Mesodermal cell (in vitro differentiated cells): ENCODE results near the gene RFX3.

ENCODE experiments used
- H3K27ac ChIP-seq: 2 replicates; pipeline ENCODE4 v1.7.0; 2013; ENCODE audit warnings: mild to moderate bottlenecking, low read depth, low read length, moderate library complexity; ENCODE audit not compliant: severe bottlenecking
- H3K36me3 ChIP-seq: 2 replicates; pipeline ENCODE4 v1.7.1; 2013; ENCODE audit warnings: mild to moderate bottlenecking, low read length, moderate library complexity; ENCODE audit not compliant: control insufficient read depth, insufficient read depth
- H3K4me1 ChIP-seq: one replicate; pipeline ENCODE4 v1.7.1; 2013; ENCODE audit warnings: mild to moderate bottlenecking, low read length; ENCODE audit not compliant: insufficient read depth, control insufficient read depth, poor library complexity, severe bottlenecking
- H3K4me3 ChIP-seq: 2 replicates; pipeline ENCODE4 v1.7.0; 2013; ENCODE audit warnings: low read length, control low read depth, mild to moderate bottlenecking; ENCODE audit not compliant: insufficient read depth, poor library complexity, severe bottlenecking; ENCODE audit errors: extremely low read depth
- H3K9me3 ChIP-seq: 2 replicates; pipeline ENCODE4 v1.7.1; 2013; ENCODE audit warnings: mild to moderate bottlenecking, low read length, moderate library complexity; ENCODE audit not compliant: control insufficient read depth
- WGBS, 2 experiments: methylation state at CpG; one replicate each; pipeline ENCODE4 v1.1.5; 2013; ENCODE audit warnings: missing lambda C conversion rate in 2 of 2; ENCODE audit not compliant: insufficient coverage in 2 of 2; 5-methylcytosine and 5-hydroxymethylcytosine counted together

The RFX3 gene

DNA sequence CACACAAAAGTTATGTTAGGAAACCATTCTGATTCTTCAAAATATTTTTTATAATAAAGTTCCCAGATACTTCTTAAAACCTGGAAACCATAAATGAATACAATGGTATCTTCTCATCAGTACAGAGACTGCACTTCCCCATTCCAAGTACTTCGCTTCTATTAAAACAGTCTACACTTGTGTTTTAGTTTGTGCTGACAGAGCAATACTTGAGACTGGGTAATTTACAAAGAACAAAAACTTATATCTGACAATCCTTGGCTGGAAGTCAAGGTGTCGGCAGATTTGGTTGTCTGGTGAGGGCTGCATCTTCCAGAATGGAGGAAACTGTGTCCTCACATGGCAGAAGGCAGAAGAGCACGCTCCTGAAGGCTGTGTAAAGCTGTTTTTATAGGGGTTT lies 70.1 kb downstream of the RFX3 start:
- H3K4me3 ChIP-seq, result no peak overlapping the region
- no peak overlapping the region for H3K27ac ChIP-seq
- no peaks in the 10 kb centered on the region for H3K4me1 ChIP-seq
- H3K9me3 ChIP-seq, result no peaks in the 10 kb centered on the region
- peaks cover 3% of the 10 kb centered on the region for H3K36me3 ChIP-seq
- WGBS, 2 experiments, result 100% methylated on average over 1 of the region's 3 CpGs

DNA sequence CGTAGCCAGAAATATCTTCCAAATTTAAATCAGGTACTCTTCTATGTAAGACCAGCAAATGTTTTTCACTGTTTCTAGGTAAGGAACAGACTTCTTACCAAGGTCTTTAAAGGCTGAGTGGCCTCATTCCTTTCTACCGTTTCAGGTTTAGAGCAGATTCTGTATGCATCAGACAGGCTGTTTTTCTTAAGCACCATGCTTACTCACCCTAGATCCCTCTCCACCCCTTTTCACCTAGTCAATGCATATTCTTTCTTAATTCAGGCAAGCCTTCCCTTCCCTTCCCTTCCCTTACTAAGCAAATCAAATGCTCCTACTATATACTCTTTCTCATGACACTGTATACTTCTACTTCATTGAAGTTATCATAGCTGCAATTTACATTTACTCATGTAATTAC lies 70.7 kb downstream of the RFX3 start:
- no peaks in the 10 kb centered on the region for H3K4me1 ChIP-seq
- no peaks in the 10 kb centered on the region for H3K9me3 ChIP-seq
- no peak overlapping the region for H3K4me3 ChIP-seq
- peaks cover 3% of the 10 kb centered on the region for H3K36me3 ChIP-seq
- no peak overlapping the region for H3K27ac ChIP-seq
- WGBS, 2 experiments, result 75 to 76% methylated on average over 2 of the region's 2 CpGs

DNA sequence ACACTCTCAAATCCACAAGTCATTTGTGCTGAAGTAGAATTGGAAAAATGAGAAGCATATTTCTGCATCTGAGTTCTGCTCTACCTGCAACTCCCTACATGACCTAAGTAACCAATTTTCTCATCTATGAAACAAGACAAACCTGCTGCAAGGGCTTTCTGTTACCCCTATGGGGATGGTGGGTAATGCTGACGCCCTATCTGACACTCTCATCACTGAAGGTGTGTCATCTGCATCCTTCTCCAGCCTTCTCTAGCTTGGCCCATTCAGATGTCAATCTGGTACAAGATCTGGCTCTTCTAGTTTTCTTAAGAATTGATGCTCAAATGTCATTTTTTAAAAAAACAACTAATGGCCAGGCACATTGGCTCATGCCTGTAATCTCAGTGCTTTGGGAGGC lies 73.8 kb downstream of the RFX3 start:
- peaks cover 3% of the 10 kb centered on the region for H3K36me3 ChIP-seq
- no peaks in the 10 kb centered on the region for H3K9me3 ChIP-seq
- H3K4me1 ChIP-seq, result no peaks in the 10 kb centered on the region
- no peak overlapping the region for H3K4me3 ChIP-seq
- no peak overlapping the region for H3K27ac ChIP-seq
- 78 to 100% methylated on average over 1 of the region's 1 CpG for WGBS, 2 experiments

DNA sequence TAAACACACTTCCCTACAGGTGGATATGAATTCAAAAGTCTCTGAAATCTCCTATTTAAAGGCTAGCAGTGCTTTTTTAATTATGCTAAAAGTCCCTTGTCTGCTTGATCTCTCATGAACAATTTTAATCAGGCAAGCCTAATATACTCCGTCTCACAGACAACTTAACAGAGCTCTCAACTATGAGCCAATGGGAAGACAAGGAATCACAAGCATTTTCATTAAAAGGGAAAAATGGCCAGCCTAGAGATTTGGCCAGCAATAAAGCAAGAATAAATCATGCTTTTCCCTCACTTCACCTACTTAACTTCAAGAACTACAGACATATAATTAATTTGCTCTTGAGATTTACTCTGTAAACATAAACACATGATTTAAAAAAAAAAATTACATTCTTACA lies 78.0 kb downstream of the RFX3 start:
- Histone ChIP-seq H3K4me1 (no peaks in the 10 kb centered on the region), H3K9me3 (no peaks in the 10 kb centered on the region), H3K4me3 (no peak overlapping the region), H3K27ac (no peak overlapping the region), H3K36me3 (peaks cover 3% of the 10 kb centered on the region)
- 71 to 80% methylated on average over 1 of the region's 1 CpG for WGBS, 2 experiments

DNA sequence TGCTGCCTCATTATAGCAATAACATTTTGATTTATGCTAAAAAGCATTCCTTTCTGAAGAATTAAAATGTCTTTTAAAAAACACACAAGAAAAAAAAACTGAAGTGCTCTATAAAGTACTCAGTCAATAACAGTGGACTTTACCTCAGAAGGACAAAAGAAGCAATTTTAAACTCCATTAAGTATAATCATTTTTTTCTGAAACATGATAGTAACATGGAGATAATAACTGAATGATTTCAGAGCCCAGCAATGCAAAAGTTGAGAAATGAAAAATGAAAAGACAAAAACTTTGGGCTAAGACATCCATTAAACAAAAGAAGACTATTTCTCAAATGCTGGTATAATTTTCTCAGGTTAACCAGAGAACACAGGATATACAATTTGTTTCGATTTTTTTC lies 78.7 kb downstream of the RFX3 start:
- H3K4me1 ChIP-seq, result no peaks in the 10 kb centered on the region
- WGBS, 2 experiments, result 100% methylated on average over 1 of the region's 1 CpG; no CpG with 5 or more reads in 1 of the 2 experiments
- no peaks in the 10 kb centered on the region for H3K9me3 ChIP-seq
- H3K36me3 ChIP-seq, result peaks cover 3% of the 10 kb centered on the region
- H3K27ac ChIP-seq, result no peak overlapping the region
- H3K4me3 ChIP-seq, result no peak overlapping the region

DNA sequence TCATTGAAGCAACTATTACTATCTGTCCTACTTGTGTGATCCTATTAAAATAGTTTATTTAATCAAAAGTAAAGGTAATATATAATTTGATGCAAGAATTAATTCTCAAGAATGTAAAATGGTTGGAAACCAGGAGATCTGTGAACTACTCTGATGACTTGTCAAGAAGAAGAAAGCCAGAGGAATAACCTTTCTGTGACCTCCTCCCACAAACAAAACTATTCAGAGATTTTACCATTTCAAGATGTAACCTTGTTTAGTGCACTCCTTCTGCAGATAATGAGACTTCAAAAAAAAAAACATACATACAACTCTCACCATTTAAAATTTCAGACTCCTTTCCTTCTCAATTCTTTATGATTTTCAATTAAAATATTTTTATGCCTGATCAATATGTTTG lies 79.5 kb downstream of the RFX3 start:
- H3K27ac ChIP-seq, result peak overlapping the region; percentile 38
- H3K36me3 ChIP-seq, result no peaks in the 10 kb centered on the region

DNA sequence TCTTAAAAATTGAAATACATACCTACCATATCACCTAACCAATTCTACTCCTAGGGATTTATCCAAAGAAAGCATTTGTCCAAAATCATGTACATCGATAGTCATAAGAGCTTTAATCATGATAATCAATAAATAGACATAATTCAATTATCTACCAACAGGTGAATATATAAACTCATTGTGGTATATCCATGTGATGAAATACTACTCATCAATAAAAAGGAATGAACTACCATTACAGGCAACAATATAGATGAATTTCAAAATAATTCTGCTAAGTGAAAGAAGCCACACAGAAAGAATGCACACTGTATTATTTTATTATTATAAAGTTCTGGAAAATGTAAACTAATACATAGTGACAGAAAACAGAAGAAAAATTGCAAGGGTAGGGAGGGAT lies 81.8 kb downstream of the RFX3 start:
- no CpG with 5 or more reads among the region's 1 CpG for WGBS, 2 experiments
- H3K27ac ChIP-seq, result no peak overlapping the region

More for the DNA sequence above, 79.5 kb downstream of the RFX3 start:
- Histone ChIP-seq H3K4me1 (no peaks in the 10 kb centered on the region), H3K4me3 (no peak overlapping the region), H3K9me3 (no peaks in the 10 kb centered on the region)

DNA sequence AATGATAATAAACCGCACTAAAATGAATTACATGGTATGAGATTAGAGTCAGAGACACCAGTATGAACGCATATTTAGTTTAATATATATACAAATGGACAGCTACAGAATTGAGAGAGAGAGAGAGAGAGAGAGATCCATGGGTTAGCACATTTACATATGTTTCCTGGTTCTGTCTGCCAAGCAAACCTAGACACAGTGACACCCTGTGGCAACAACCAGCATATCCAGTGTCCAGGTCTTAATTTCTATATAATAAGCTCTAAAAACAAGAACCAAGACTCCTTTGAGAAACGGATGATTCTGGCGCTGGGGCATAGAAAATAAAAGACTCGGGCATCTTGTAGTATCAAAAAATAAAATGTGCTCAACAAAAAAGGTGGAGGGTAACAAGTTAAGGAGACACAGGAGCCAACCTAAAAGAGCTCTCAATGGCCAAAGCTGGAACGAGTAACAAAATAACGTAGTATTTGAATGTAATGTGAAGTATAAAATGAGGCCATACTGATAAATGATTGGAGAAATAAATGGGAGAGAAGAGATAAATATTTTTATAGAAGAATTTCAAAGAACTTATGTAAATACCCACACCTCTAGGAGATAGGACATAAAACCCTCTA lies 84.5 kb downstream of the RFX3 start:
- H3K9me3 ChIP-seq, result no peaks in the 10 kb centered on the region
- H3K27ac ChIP-seq, result no peak overlapping the region
- no peak overlapping the region for H3K4me3 ChIP-seq
- H3K36me3 ChIP-seq, result no peaks in the 10 kb centered on the region
- H3K4me1 ChIP-seq, result no peaks in the 10 kb centered on the region
- WGBS, 2 experiments, result 78 to 91% methylated on average over 3 of the region's 7 CpGs

More for the DNA sequence above, 81.8 kb downstream of the RFX3 start:
- H3K9me3 ChIP-seq, result no peaks in the 10 kb centered on the region
- no peak overlapping the region for H3K4me3 ChIP-seq
- H3K36me3 ChIP-seq, result no peaks in the 10 kb centered on the region
- no peaks in the 10 kb centered on the region for H3K4me1 ChIP-seq

DNA sequence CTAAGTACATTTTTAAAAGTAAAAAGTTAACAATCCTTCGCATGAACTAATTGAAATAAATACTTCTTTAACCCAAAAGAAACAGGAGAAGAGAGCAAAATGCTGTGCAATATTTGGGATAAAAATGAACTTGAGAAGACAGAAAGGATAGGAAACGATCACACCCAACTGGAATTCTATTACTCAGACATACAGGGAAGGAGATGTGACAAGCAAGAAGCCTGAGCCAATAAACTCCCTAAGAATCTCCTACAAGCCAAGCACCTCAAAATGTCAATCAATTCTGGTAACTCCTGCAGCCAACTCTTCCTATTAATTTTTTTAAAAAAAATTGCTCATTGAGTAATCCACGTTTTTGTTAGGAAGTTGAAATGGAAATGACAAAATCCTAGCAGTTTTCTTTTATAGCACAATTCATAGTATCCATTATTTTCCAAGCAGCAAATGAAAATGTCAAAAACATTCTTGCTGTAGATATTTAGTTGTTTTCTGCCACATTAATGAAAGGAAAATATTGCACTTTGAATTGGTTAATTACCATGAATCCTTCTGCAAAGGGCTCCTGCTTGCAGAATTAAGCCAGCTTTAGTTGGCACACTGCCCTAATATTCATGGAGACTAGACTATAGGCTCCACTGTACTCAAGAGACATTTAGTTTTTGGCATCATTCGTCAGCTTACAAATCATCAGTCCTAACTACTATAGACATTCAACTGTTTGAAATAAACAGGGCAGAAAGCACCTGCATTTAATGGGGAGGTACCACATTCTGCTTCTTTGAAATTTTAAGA lies 89.0 kb downstream of the RFX3 start:
- Histone ChIP-seq H3K4me3 (no peak overlapping the region), H3K9me3 (no peaks in the 10 kb centered on the region), H3K36me3 (no peaks in the 10 kb centered on the region), H3K4me1 (no peaks in the 10 kb centered on the region), H3K27ac (no peak overlapping the region)
- 100% methylated on average over 1 of the region's 4 CpGs; no CpG with 5 or more reads in 1 of the 2 experiments for WGBS, 2 experiments

DNA sequence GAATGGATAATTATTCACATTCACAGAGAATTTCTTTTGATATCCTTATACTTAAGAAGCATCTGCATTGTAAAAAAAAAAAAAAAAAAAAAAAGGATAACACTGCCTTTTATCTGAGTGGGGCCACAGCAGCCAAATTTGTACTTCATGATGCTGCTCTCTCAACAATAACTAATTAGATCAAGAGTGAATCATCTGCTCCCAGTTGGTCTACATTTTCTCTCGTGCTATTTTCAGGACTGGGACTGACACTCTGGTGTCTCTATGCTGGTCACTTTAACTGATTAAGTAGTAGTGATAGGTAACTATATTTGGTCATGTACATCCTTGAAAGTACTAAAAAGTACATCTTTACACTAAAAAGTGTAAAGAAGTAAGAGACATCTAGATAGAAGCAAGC lies 90.1 kb downstream of the RFX3 start:
- no peaks in the 10 kb centered on the region for H3K36me3 ChIP-seq
- no peaks in the 10 kb centered on the region for H3K4me1 ChIP-seq
- H3K27ac ChIP-seq, result no peak overlapping the region
- no CpG with 5 or more reads among the region's 1 CpG for WGBS, 2 experiments
- H3K9me3 ChIP-seq, result no peaks in the 10 kb centered on the region
- H3K4me3 ChIP-seq, result no peak overlapping the region

DNA sequence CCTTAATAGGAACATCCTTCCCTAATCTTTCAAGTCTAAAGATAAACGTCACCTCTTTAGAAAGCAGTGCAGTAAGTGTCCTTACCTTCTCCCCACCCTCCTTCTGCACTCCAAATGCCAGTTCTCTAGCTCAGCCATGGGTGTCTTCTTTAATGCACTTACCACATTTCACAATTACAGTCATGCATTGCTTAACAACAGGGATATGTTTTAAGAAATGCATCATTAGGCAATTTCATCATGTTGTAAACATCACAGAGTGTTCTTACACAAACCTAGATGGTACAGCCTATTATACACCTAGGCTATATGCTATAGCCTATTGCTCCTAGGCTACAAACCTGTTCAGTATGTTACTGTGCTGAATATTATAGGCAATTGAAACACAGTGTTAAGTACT lies 91.2 kb downstream of the RFX3 start:
- 80 to 100% methylated on average over 1 of the region's 1 CpG for WGBS, 2 experiments

More for the DNA sequence above, 91.2 kb downstream of the RFX3 start:
- Histone ChIP-seq H3K4me1 (no peaks in the 10 kb centered on the region), H3K9me3 (no peaks in the 10 kb centered on the region), H3K27ac (no peak overlapping the region), H3K36me3 (no peaks in the 10 kb centered on the region), H3K4me3 (no peak overlapping the region)
